Measurements from ENCODE around the gene AURKAIP1.
A peak's percentile ranks its signal among the peaks of the same experiment; 100 is the strongest.

The AURKAIP1 gene

GRCh38 chr1:1332774-1333480, 42.1 kb downstream of the AURKAIP1 start:
- ATAC-seq (no peak), DNase-seq (no peak)

GRCh38 chr1:1332031-1332755, 42.8 kb downstream of the AURKAIP1 start:
- ATAC-seq (no peak), DNase-seq (no peak)

- ATAC-seq (no peak), DNase-seq (no peak)
These were observed 43.7 kb downstream of the AURKAIP1 start, which contains the start of gene TAS1R3 for GRCh38 chr1:1331068-1331965. TAS1R3 (plus strand) TSS chr1:1331280; CDS start chr1:1331346, 66 bp downstream.

- ATAC-seq, result no peak
- no peak for DNase-seq
These were observed 44.5 kb downstream of the AURKAIP1 start for GRCh38 chr1:1330366-1331067.

GRCh38 chr1:1329304-1330210, 45.5 kb downstream of the AURKAIP1 start:
- DNase-seq, result no peak
- no peak for ATAC-seq

GRCh38 chr1:1328254-1328653, 46.8 kb downstream of the AURKAIP1 start:
- no peak for DNase-seq
- no peak for ATAC-seq

- ATAC-seq, result no peak
These were observed 47.7 kb downstream of the AURKAIP1 start for GRCh38 chr1:1327291-1327690.

GRCh38 chr1:1326075-1326605, 48.9 kb downstream of the AURKAIP1 start:
- ATAC-seq, result no peak

More at GRCh38 chr1:1327291-1327690, 47.7 kb downstream of the AURKAIP1 start:
- no peak for DNase-seq

GRCh38 chr1:1325288-1326074, 49.5 kb downstream of the AURKAIP1 start:
- no peak for ATAC-seq
- no peak for DNase-seq

More at GRCh38 chr1:1326075-1326605, 48.9 kb downstream of the AURKAIP1 start:
- DNase-seq, result no peak

GRCh38 chr1:1324524-1325287, 50.3 kb downstream of the AURKAIP1 start, which contains the start of the genes CPTP and INTS11:
CPTP (plus strand) TSS chr1:1324802; CDS start chr1:1326911, 2,109 bp downstream.
INTS11 (minus strand) TSS chr1:1324660; CDS start chr1:1324608, 52 bp downstream.
- DNase-seq (peak; percentile 97), ATAC-seq (peak; percentile 83)

- ATAC-seq (no peak), DNase-seq (no peak)
These were observed 50.9 kb downstream of the AURKAIP1 start for GRCh38 chr1:1324084-1324523.

Measured in stimulated activated naive CD8-positive, alpha-beta T cell treated with anti-CD3 and anti-CD28 coated beads, Interleukin-15, Interleukin-2, amounts not matched to agents 100 U/mL and 50 U/mL, for 24 hours (primary cell).